Endothelial cell (in vitro differentiated cells): ENCODE data around the gene CACNA1A. TPM values are rescaled to one million over a fixed set of nuclear protein-coding genes. Genes with fewer than 3 reads are reported as not detected.
A peak's percentile ranks its signal among the peaks of the same experiment; 100 is the strongest.

ENCODE experiments used
- DNase-seq: peaks from one replicate; pipeline ENCODE4 v3.0.0; 2021; ENCODE audit warnings: low spot score
- H3K27ac Mint-ChIP-seq: one replicate; pipeline ENCODE4 v1.8.0; 2021; ENCODE audit warnings: mixed read lengths, inconsistent platforms; ENCODE audit not compliant: unreplicated experiment
- H3K27me3 Mint-ChIP-seq: one replicate; pipeline ENCODE4 v1.8.0; 2021; ENCODE audit warnings: mild to moderate bottlenecking, moderate library complexity, mixed read lengths, inconsistent platforms; ENCODE audit not compliant: unreplicated experiment
- H3K36me3 Mint-ChIP-seq: one replicate; pipeline ENCODE4 v1.8.0; 2021; ENCODE audit warnings: mild to moderate bottlenecking, low read depth, mixed read lengths, inconsistent platforms; ENCODE audit not compliant: unreplicated experiment
- H3K4me1 Mint-ChIP-seq: one replicate; pipeline ENCODE4 v1.8.0; 2021; ENCODE audit warnings: mild to moderate bottlenecking, mixed read lengths, inconsistent platforms; ENCODE audit not compliant: unreplicated experiment
- H3K4me3 Mint-ChIP-seq: one replicate; pipeline ENCODE4 v1.8.0; 2021; ENCODE audit warnings: mild to moderate bottlenecking, mixed read lengths, inconsistent platforms; ENCODE audit not compliant: unreplicated experiment
- H3K9me3 Mint-ChIP-seq: one replicate; pipeline ENCODE4 v1.8.0; 2021; ENCODE audit warnings: mixed read lengths, inconsistent platforms; ENCODE audit not compliant: unreplicated experiment
- total RNA-seq: library from RNA; stranded (reverse); fragmentation: NEBNext Ultra II Directional; extraction: Animal tissue kit (Norgen Biotek cat#: 25700); gene quantifications from one replicate; pipeline ENCODE4 v1.2.1, GENCODE V29; 2021; ENCODE audit not compliant: unreplicated experiment
- TF ChIP-seq, protein P1 (sequence below): fragments of 200-600 bp; sonication (generic); IDR thresholded peaks from one replicate; pipeline ENCODE4 v1.5.0; 2021; ENCODE audit warnings: antibody characterized with exemption; ENCODE audit not compliant: unreplicated experiment

The CACNA1A gene
- total RNA-seq, 1 donor from 2014 or later = 9.0 TPM

DNA sequence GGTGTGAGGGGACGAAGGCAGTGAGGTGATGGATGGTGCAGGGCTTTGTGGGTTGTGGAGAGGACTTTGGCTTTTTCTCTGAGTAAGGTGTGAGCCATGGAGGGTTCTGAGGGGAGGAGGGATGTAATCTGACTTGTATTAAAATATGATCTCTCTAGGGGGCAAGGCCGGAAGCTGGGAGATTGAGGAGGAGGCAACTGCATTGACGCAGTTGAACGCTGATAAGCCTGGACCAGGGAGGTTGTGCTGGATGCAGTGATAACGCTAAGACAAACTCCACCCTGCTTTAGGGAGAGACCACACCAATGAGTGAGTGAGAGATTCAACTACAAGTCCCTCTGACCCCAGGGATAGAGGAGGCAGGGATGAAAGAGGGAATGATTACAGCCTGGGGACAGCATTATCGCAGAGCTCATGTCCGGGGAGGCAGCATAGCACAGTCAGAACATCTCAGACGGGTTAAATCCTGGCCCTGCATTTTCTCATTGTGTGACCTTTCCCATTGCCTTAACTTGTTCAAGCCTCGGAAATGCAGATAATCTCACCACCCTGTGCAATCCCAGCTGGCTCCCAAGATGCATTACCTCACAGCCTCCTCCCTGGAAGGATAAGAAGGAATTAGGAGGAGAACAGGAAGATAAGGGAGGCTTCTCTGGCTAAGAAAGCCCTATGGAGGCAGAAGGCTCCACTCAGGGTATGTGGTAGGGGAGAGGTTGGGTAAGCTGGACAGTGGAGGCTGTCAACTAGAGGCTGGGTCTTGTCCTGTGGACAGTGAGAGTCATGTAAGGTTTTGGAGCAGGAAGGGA is 124.2 kb downstream of the CACNA1A start:
- H3K4me1 Mint-ChIP-seq = no peaks in the 10 kb centered on the region
- H3K27me3 Mint-ChIP-seq = no peaks in the 10 kb centered on the region
- no peaks in the 10 kb centered on the region for H3K9me3 Mint-ChIP-seq
- H3K27ac Mint-ChIP-seq = no peak overlapping the region
- TF ChIP-seq, protein P1, sequence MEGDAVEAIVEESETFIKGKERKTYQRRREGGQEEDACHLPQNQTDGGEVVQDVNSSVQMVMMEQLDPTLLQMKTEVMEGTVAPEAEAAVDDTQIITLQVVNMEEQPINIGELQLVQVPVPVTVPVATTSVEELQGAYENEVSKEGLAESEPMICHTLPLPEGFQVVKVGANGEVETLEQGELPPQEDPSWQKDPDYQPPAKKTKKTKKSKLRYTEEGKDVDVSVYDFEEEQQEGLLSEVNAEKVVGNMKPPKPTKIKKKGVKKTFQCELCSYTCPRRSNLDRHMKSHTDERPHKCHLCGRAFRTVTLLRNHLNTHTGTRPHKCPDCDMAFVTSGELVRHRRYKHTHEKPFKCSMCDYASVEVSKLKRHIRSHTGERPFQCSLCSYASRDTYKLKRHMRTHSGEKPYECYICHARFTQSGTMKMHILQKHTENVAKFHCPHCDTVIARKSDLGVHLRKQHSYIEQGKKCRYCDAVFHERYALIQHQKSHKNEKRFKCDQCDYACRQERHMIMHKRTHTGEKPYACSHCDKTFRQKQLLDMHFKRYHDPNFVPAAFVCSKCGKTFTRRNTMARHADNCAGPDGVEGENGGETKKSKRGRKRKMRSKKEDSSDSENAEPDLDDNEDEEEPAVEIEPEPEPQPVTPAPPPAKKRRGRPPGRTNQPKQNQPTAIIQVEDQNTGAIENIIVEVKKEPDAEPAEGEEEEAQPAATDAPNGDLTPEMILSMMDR = no peak
- peaks cover 3% of the 10 kb centered on the region for H3K36me3 Mint-ChIP-seq
- no peak for DNase-seq
- no peak overlapping the region for H3K4me3 Mint-ChIP-seq

DNA sequence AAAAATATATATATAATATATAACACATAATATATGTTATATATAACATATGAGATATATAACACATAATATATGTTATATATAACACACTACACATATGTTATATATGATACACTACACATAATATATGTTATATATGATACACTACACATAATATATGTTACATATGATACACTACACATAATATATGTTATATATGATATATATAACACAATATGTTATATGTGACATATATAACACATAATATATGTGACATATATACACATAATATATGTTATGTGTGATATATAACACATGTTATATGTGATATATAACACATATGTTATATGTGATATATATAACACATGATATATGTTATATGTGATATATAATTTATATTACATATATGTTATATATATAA is 129.7 kb downstream of the CACNA1A start:
- DNase-seq = no peak
- Mint-ChIP-seq H3K27me3 (no peaks in the 10 kb centered on the region), H3K4me3 (no peak overlapping the region), H3K36me3 (peaks cover 6% of the 10 kb centered on the region), H3K27ac (no peak overlapping the region), H3K9me3 (no peaks in the 10 kb centered on the region), H3K4me1 (no peaks in the 10 kb centered on the region)
- TF ChIP-seq, protein P1 = no peak

DNA sequence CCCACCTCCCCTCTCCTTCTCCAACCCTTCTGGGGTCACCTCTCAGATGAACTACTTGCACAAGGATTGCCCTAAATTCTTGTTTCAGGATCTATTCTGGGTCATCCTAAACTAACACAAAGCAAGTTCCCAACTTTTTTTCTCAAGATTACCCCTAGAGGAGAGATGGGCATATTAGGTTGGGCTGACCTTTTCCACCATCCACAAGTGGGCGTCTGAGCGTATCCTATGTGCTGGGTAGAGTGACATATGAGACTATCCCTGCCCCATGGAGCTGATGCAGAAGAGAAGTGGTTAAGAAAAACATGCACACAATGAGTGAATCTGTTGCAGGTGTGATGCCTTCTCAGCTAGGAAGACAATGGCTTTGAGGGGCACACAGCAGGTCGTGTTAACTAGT is 132.7 kb downstream of the CACNA1A start:
- Mint-ChIP-seq H3K36me3 (peaks cover 3% of the 10 kb centered on the region), H3K27ac (no peak overlapping the region), H3K27me3 (no peaks in the 10 kb centered on the region), H3K4me3 (no peak overlapping the region), H3K9me3 (no peaks in the 10 kb centered on the region), H3K4me1 (no peaks in the 10 kb centered on the region)
- TF ChIP-seq, protein P1 = no peak
- no peak for DNase-seq

DNA sequence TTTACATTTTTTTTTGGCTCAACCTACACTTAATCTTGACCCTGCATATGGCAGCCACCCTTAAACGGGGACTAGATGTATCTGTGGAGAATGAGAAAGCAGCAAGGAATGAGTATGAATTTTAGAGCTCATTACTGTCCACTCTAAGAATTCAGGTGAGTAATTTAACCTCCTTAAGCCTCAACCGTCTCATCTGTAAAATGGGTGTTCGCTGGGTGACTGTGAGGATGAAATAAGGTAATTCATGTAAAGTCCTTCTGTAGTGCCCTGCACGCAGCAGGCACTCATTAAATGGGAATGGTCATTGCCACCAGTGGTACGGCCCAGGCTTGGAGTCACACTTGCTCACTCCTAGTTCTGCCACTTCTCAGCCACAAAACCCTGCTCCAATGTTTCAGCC is 135.3 kb downstream of the CACNA1A start:
- Mint-ChIP-seq H3K4me3 (no peak overlapping the region), H3K36me3 (peaks cover 3% of the 10 kb centered on the region), H3K27ac (no peak overlapping the region), H3K9me3 (no peaks in the 10 kb centered on the region), H3K27me3 (no peaks in the 10 kb centered on the region), H3K4me1 (no peaks in the 10 kb centered on the region)
- TF ChIP-seq, protein P1 = no peak
- no peak for DNase-seq

DNA sequence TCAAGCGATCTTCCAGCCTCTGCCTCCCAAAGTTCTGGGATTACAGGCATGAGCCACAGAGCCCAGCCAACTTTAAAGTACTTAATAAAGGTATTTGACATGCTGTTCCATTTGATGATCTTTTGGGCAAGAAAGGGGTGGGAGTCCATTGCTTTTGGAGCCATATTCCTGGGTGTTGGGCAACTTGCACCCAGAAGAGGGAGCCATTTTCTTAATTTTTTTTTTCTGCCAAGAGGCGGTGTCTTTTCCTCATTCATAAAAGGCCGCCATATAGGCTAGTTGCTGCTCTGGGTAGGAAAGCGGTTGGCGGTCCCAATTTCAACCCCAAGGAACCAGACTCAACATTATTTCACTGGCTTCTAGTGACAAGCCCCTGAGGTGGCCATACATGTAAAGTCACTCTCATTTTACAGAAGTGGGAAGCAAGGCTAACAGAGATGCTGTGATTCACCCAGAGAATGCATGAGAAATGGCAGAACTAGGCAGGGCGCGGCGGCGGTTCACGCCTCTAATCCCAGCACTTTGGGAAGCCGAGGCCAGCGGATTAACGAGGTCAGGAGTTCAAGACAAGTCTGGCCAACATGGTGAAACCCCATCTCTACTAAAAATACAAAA is 139.6 kb downstream of the CACNA1A start:
- Mint-ChIP-seq H3K36me3 (no peaks in the 10 kb centered on the region), H3K27ac (peak overlapping the region; percentile 52), H3K4me1 (no peaks in the 10 kb centered on the region), H3K4me3 (no peak overlapping the region), H3K9me3 (no peaks in the 10 kb centered on the region), H3K27me3 (no peaks in the 10 kb centered on the region)
- TF ChIP-seq, protein P1 = peak; percentile 67
- peak; percentile 21 for DNase-seq
